Measurements from ENCODE around the gene BBS1. TPM values are rescaled to one million over a fixed set of nuclear protein-coding genes. Genes with fewer than 3 reads are reported as not detected.
A peak's percentile ranks its signal among the peaks of the same experiment; 100 is the strongest.
"Not testable (repeated sequence)": the region's sequence is repeated elsewhere in the genome, so short reads cannot be mapped to it uniquely, and the experiment has no call there.

Gene BBS1
- total and polyA plus RNA-seq, 10 donors = 5.2 to 60.5 (median 30.2) TPM

DNA sequence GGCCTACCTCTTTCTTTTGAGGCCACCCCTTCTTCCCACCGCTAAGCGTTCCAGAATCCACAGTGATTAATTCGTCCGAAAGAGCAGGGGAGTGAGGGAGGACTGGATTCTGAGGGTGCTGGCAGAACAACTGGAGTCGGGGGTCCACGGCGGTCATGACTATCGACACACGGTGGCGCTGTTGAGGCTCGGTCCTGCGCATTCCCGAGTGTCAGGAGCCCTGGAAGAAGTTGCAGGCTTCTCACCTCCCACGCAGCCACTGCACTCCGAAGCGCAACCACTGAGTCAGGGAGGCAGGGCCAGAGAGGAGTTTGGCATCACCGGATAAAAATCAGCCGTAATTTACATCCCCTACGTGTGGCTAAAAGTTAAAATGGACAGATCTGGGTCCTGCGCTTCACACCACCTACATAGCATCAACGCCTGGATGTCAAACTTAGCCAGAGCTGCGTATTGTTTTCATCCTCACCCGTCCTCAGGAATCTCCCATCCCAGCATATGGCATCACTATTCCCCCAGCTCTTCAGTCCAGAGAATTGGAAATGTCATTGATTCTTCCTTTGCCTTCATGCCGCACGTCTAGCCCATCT is 68.7 kb downstream of the BBS1 start:
- peak overlapping the region in 1 of 8 donors; percentile 34 for H3K4me3 ChIP-seq
- TF ChIP-seq POLR2A (IDR thresholded peaks at IDR 0.05) (no peak), POLR2AphosphoS5 (IDR thresholded peaks at IDR 0.05) (peak; percentile 52 to 74 (median 65))
- TF ChIP-seq, protein P1, sequence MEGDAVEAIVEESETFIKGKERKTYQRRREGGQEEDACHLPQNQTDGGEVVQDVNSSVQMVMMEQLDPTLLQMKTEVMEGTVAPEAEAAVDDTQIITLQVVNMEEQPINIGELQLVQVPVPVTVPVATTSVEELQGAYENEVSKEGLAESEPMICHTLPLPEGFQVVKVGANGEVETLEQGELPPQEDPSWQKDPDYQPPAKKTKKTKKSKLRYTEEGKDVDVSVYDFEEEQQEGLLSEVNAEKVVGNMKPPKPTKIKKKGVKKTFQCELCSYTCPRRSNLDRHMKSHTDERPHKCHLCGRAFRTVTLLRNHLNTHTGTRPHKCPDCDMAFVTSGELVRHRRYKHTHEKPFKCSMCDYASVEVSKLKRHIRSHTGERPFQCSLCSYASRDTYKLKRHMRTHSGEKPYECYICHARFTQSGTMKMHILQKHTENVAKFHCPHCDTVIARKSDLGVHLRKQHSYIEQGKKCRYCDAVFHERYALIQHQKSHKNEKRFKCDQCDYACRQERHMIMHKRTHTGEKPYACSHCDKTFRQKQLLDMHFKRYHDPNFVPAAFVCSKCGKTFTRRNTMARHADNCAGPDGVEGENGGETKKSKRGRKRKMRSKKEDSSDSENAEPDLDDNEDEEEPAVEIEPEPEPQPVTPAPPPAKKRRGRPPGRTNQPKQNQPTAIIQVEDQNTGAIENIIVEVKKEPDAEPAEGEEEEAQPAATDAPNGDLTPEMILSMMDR (IDR thresholded peaks at IDR 0.05 in 8 of 11, conservative IDR thresholded peaks at IDR 0.05 in 3 of 11) = peak; percentile 63 to 88 (median 85)
- H3K9me3 ChIP-seq = peaks cover 0 to 17% (median 14%) of the 10 kb centered on the region in 8 donors
- peak; percentile 90 for DNase-seq
- WGBS, 5 donors = 17 to 20% (median 18%) methylated on average over 25 of the region's 25 CpGs
- H3K27ac ChIP-seq = no peak overlapping the region
- H3K36me3 ChIP-seq = no peaks in the 10 kb centered on the region
- no peaks in the 10 kb centered on the region for H3K27me3 ChIP-seq (replicated peaks in 1 of 7)
- intact Hi-C loops (cut with DNase I; ENCODE audit: low total_unique reads) = loop anchor here (2.0 kb wide), 1 partner anchor 102 kb away; no protein-coding TSS in a partner anchor
- peaks cover 2 to 9% (median 8%) of the 10 kb centered on the region in 6 donors for H3K4me1 ChIP-seq

DNA sequence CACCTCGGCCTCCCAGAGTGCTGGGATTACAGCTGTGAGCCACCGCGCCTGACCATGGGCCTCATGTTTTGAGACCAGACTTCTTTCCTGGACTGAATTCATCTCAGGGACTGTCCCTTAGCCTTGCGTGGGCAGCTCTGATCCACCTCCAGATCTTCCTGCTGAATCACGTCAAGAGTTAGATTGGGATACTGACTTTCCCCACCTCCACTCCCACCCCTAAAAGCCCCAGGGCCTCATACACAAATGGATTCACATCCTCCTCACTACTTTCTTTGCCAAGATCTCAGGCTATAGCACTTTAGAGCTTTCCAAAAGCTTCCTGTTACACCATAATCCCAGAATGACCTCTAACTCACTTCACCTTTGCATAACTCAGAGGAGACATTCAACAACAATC is 70.4 kb downstream of the BBS1 start:
- H3K4me1 ChIP-seq = peaks cover 2 to 9% (median 8%) of the 10 kb centered on the region in 6 donors
- no peaks in the 10 kb centered on the region for H3K36me3 ChIP-seq
- H3K9me3 ChIP-seq = peaks cover 0 to 17% (median 14%) of the 10 kb centered on the region in 8 donors
- 73 to 85% (median 82%) methylated on average over 5 of the region's 5 CpGs for WGBS, 5 donors
- TF ChIP-seq POLR2A (IDR thresholded peaks at IDR 0.05) = no peak
- TF ChIP-seq POLR2AphosphoS5 (IDR thresholded peaks at IDR 0.05) = no peak
- TF ChIP-seq, protein P1 (IDR thresholded peaks at IDR 0.05 in 8 of 11, conservative IDR thresholded peaks at IDR 0.05 in 3 of 11) = no peak
- no peak for DNase-seq
- intact Hi-C loops (cut with DNase I; ENCODE audit: low total_unique reads) = no loop called here
- no peak overlapping the region for H3K27ac ChIP-seq
- no peak overlapping the region for H3K4me3 ChIP-seq
- no peaks in the 10 kb centered on the region for H3K27me3 ChIP-seq (replicated peaks in 1 of 7)

DNA sequence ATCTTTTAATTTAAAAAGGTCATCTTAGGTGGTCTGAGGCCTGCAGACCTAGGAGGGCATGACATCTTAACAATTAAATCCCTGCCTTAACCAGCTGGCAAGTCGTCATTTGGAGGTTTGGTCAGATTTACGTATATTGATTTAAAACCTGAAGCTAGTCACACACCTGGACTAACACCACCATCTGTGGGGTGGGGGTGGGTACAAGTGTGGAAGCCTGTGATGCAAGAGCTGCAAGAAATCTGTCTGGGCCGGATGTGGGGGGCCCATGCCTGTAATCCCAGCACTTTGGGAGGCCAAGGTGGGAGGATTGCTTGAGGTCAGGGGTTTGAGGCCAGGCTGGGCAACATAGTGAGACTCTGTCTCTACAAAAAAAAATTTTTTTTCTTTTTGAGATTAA is 70.8 kb downstream of the BBS1 start:
- Histone ChIP-seq H3K9me3 (peaks cover 0 to 17% (median 14%) of the 10 kb centered on the region in 8 donors), H3K27me3 (replicated peaks in 1 of 7) (no peaks in the 10 kb centered on the region), H3K4me1 (peaks cover 2 to 9% (median 8%) of the 10 kb centered on the region in 6 donors), H3K4me3 (no peak overlapping the region), H3K36me3 (no peaks in the 10 kb centered on the region), H3K27ac (no peak overlapping the region)
- TF ChIP-seq POLR2A (IDR thresholded peaks at IDR 0.05) (no peak), POLR2AphosphoS5 (IDR thresholded peaks at IDR 0.05) (no peak)
- TF ChIP-seq, protein P1 (IDR thresholded peaks at IDR 0.05 in 8 of 11, conservative IDR thresholded peaks at IDR 0.05 in 3 of 11) = no peak
- DNase-seq = no peak
- intact Hi-C loops (cut with DNase I; ENCODE audit: low total_unique reads) = no loop called here
- 78 to 96% (median 80%) methylated on average over 3 of the region's 3 CpGs for WGBS, 5 donors

DNA sequence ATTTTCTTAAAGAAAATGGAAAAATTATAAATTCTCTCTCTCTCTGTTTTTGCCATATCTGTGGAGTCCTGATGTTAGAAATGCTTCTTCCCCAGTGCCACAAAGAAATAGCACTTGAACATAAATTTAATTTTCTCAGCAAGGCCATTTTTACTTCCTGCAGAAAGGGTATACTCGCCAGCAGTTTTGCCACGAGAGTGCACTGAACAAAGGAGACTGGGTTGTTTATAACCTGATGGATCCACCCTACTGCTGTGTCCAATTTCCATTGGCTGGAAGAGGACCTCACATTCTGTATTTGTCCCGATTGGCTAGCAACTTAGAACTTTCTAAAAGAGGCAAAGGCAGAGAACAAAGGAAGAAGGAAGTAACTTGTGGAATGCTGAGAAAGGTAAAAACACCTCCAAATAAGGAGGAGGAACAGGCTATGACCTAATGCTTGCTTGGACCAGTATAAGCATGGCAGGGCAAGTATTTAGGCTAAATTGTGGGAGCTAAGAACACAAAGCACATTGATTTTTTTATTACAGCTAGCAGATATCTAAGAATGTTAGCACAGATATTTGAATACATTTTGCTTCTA is 72.2 kb downstream of the BBS1 start:
- intact Hi-C loops (cut with DNase I; ENCODE audit: low total_unique reads) = not testable (repeated sequence)

More for the DNA sequence above, 72.2 kb downstream of the BBS1 start:
- H3K9me3 ChIP-seq = peaks cover 0 to 17% (median 14%) of the 10 kb centered on the region in 8 donors
- H3K27me3 ChIP-seq (replicated peaks in 1 of 7); H3K36me3 ChIP-seq; H3K4me1 ChIP-seq; H3K27ac ChIP-seq; DNase-seq; H3K4me3 ChIP-seq: not testable (repeated sequence)
- 75 to 87% (median 79%) methylated on average over 3 of the region's 3 CpGs for WGBS, 5 donors

Other genes with a start within 250 kb of the BBS1 start
- gene RAB1B, start 242.0 kb upstream of the BBS1 start, total RNA-seq = 100 to 1,000 TPM; 101 to 130 (median 123) TPM
- 100 to 1,000 TPM in 1 of 3 donors, 10 to 100 TPM in 2; 66.8 to 150 (median 77.0) TPM for gene RAB1B, start 242.0 kb upstream of the BBS1 start, polyA plus RNA-seq
- 1 to 10 TPM in 3 of 7 donors, under 1 TPM in 2, not detected in 2; 0.40 to 1.9 (median 1.3) TPM for gene CNIH2, start 232.5 kb upstream of the BBS1 start, total RNA-seq
- under 1 TPM; 0.20 to 0.57 (median 0.26) TPM for gene CNIH2, start 232.5 kb upstream of the BBS1 start, polyA plus RNA-seq
- gene YIF1A, start 221.5 kb upstream of the BBS1 start, total RNA-seq = 10 to 100 TPM; 34.7 to 50.4 (median 40.4) TPM
- 10 to 100 TPM; 48.3 to 60.1 (median 49.3) TPM for gene YIF1A, start 221.5 kb upstream of the BBS1 start, polyA plus RNA-seq
- under 1 TPM in 1 of 7 donors, not detected in 6; 0.34 TPM for gene TMEM151A, start 218.7 kb upstream of the BBS1 start, total RNA-seq
- under 1 TPM in 2 of 3 donors, not detected in 1; 0.02 TPM for gene TMEM151A, start 218.7 kb upstream of the BBS1 start, polyA plus RNA-seq
- 10 to 100 TPM in 2 of 7 donors, 1 to 10 TPM in 5; 4.7 to 15.7 (median 6.5) TPM for gene CD248, start 193.6 kb upstream of the BBS1 start, total RNA-seq
- gene CD248, start 193.6 kb upstream of the BBS1 start, polyA plus RNA-seq = 1 to 10 TPM; 1.7 to 2.7 (median 2.0) TPM
- gene RIN1, start 174.2 kb upstream of the BBS1 start, total RNA-seq = 10 to 100 TPM in 1 of 7 donors, 1 to 10 TPM in 6; 5.7 to 10.9 (median 8.9) TPM
- gene RIN1, start 174.2 kb upstream of the BBS1 start, polyA plus RNA-seq = 1 to 10 TPM; 2.3 to 7.8 (median 7.0) TPM
- gene BRMS1, start 165.5 kb upstream of the BBS1 start, total RNA-seq = 10 to 100 TPM; 32.3 to 52.5 (median 37.2) TPM
- gene BRMS1, start 165.5 kb upstream of the BBS1 start, polyA plus RNA-seq = 10 to 100 TPM; 61.6 to 90.6 (median 83.0) TPM
- gene B4GAT1, start 163.0 kb upstream of the BBS1 start, total RNA-seq = 10 to 100 TPM in 5 of 7 donors, 1 to 10 TPM in 2; 6.3 to 23.4 (median 13.9) TPM
- 1 to 10 TPM; 4.3 to 8.9 (median 8.7) TPM for gene B4GAT1, start 163.0 kb upstream of the BBS1 start, polyA plus RNA-seq
- 1 to 10 TPM; 1.9 to 5.0 (median 4.0) TPM for gene SLC29A2, start 138.9 kb upstream of the BBS1 start, total RNA-seq
- gene SLC29A2, start 138.9 kb upstream of the BBS1 start, polyA plus RNA-seq = 1 to 10 TPM; 4.8 to 8.4 (median 7.4) TPM
- under 1 TPM in 2 of 7 donors, not detected in 5; 0.25 to 0.72 TPM for gene NPAS4, start 89.6 kb upstream of the BBS1 start, total RNA-seq
- under 1 TPM in 2 of 3 donors, not detected in 1; 0.11 to 0.22 TPM for gene NPAS4, start 89.6 kb upstream of the BBS1 start, polyA plus RNA-seq
- gene MRPL11, start 71.8 kb upstream of the BBS1 start, total RNA-seq = 10 to 100 TPM; 25.5 to 41.2 (median 32.6) TPM
- 10 to 100 TPM; 60.3 to 87.1 (median 72.7) TPM for gene MRPL11, start 71.8 kb upstream of the BBS1 start, polyA plus RNA-seq
- gene PELI3, start 43.7 kb upstream of the BBS1 start, total RNA-seq = 10 to 100 TPM in 5 of 7 donors, 1 to 10 TPM in 2; 4.9 to 14.6 (median 10.7) TPM
- gene PELI3, start 43.7 kb upstream of the BBS1 start, polyA plus RNA-seq = 1 to 10 TPM; 2.4 to 6.4 (median 2.7) TPM
- gene DPP3, start 30.2 kb upstream of the BBS1 start, total RNA-seq = 10 to 100 TPM; 17.9 to 35.5 (median 23.9) TPM
- 10 to 100 TPM; 20.0 to 25.9 (median 20.6) TPM for gene DPP3, start 30.2 kb upstream of the BBS1 start, polyA plus RNA-seq
- 10 to 100 TPM; 14.6 to 25.7 (median 23.9) TPM for gene ZDHHC24, start 35.4 kb downstream of the BBS1 start, total RNA-seq
- 10 to 100 TPM in 2 of 3 donors, 1 to 10 TPM in 1; 9.1 to 11.6 (median 10.8) TPM for gene ZDHHC24, start 35.4 kb downstream of the BBS1 start, polyA plus RNA-seq
- under 1 TPM in 4 of 7 donors, not detected in 3; 0.21 to 0.34 (median 0.24) TPM for gene ACTN3, start 36.3 kb downstream of the BBS1 start, total RNA-seq
- gene ACTN3, start 36.3 kb downstream of the BBS1 start, polyA plus RNA-seq = under 1 TPM; 0.05 to 0.13 (median 0.06) TPM
- 10 to 100 TPM; 11.4 to 60.8 (median 46.4) TPM for gene CTSF, start 58.0 kb downstream of the BBS1 start, total RNA-seq
- 10 to 100 TPM; 23.7 to 26.6 (median 24.0) TPM for gene CTSF, start 58.0 kb downstream of the BBS1 start, polyA plus RNA-seq
- under 1 TPM in 5 of 7 donors, not detected in 2; 0.10 to 0.79 (median 0.17) TPM for gene CCDC87, start 82.4 kb downstream of the BBS1 start, total RNA-seq
- under 1 TPM; 0.04 to 0.08 (median 0.06) TPM for gene CCDC87, start 82.4 kb downstream of the BBS1 start, polyA plus RNA-seq
- gene CCS, start 82.5 kb downstream of the BBS1 start, total RNA-seq = 10 to 100 TPM; 32.8 to 50.4 (median 40.8) TPM
- 100 to 1,000 TPM in 2 of 3 donors, 10 to 100 TPM in 1; 91.3 to 161 (median 145) TPM for gene CCS, start 82.5 kb downstream of the BBS1 start, polyA plus RNA-seq
- 10 to 100 TPM; 45.2 to 96.6 (median 88.3) TPM for gene RBM14, start 106.0 kb downstream of the BBS1 start, total RNA-seq
- gene RBM14, start 106.0 kb downstream of the BBS1 start, polyA plus RNA-seq = 10 to 100 TPM; 37.7 to 67.4 (median 42.0) TPM
- 100 to 1,000 TPM; 106 to 139 (median 127) TPM for gene RBM4, start 128.1 kb downstream of the BBS1 start, total RNA-seq
- gene RBM4, start 128.1 kb downstream of the BBS1 start, polyA plus RNA-seq = 100 to 1,000 TPM in 2 of 3 donors, 10 to 100 TPM in 1; 70.1 to 128 (median 102) TPM
- 10 to 100 TPM; 16.3 to 23.0 (median 18.8) TPM for gene RBM4B, start 167.3 kb downstream of the BBS1 start, total RNA-seq
- gene RBM4B, start 167.3 kb downstream of the BBS1 start, polyA plus RNA-seq = 10 to 100 TPM; 14.8 to 17.7 (median 14.9) TPM
- gene SPTBN2, start 218.6 kb downstream of the BBS1 start, total RNA-seq = 1 to 10 TPM; 3.3 to 5.1 (median 3.7) TPM
- gene SPTBN2, start 218.6 kb downstream of the BBS1 start, polyA plus RNA-seq = 1 to 10 TPM in 1 of 3 donors, under 1 TPM in 2; 0.61 to 1.5 (median 0.80) TPM